BJ (cell line): ENCODE data around the gene SCFD2. TPM values are rescaled to one million over a fixed set of nuclear protein-coding genes. Genes with fewer than 3 reads are reported as not detected.

Experiments
- CTCF ChIA-PET: fragments of 350-600 bp; formaldehyde crosslinking; extraction: SDS; loops from one replicate; lab custom pipeline; 2021; ENCODE audit warnings: antibody characterized with exemption, inconsistent platforms; lab: Yijun Ruan, JAX
- POLR2A ChIA-PET: fragments of 300-600 bp; sonication (Branson Sonifier 250); formaldehyde crosslinking; extraction: SDS; loops from one replicate; lab custom pipeline; 2021; ENCODE audit warnings: antibody characterized with exemption; lab: Charles Lee
- DNase-seq: peaks from one replicate; pipeline ENCODE4 v3.0.0-alpha.2; 2011; ENCODE audit warnings: low read depth
- H3K27me3 ChIP-seq: 2 replicates; pipeline ENCODE4 v1.6.0; 2011; ENCODE audit warnings: low read length; ENCODE audit not compliant: control insufficient read depth, insufficient read depth
- H3K36me3 ChIP-seq: 2 replicates; pipeline ENCODE4 v1.5.1; 2011; ENCODE audit warnings: low read length; ENCODE audit not compliant: control insufficient read depth, insufficient read depth
- H3K4me3 ChIP-seq: 2 replicates; pipeline ENCODE4 v1.5.1; 2011; ENCODE audit warnings: low read depth, mild to moderate bottlenecking, control low read depth, low read length
- polyA plus RNA-seq: library from polyadenylated mRNA; depleted of rRNA; stranded (reverse); fragments of >200 nt; gene quantifications from 2 replicates; pipeline ENCODE4 v1.2.3, GENCODE V29; 2011
- TF ChIP-seq, protein P1 (sequence below): IDR thresholded peaks from 2 replicates; pipeline ENCODE4 v1.5.1; 2011; ENCODE audit warnings: low read depth, mild to moderate bottlenecking, control low read depth, inconsistent platforms, low read length, moderate library complexity; ENCODE audit not compliant: insufficient read depth

The SCFD2 gene
- polyA plus RNA-seq, 1 experiment = 17.4 TPM

- ChIA-PET POLR2A (interaction anchor here (0.7 kb wide), 1 partner anchor 56 kb away, joined by 3 read pairs; no protein-coding TSS in a partner anchor), CTCF (interaction anchor here (1.3 kb wide), 1 partner anchor 193 kb away, joined by 3 read pairs; no protein-coding TSS in a partner anchor)
- Histone ChIP-seq H3K27me3 (no peaks in the 10 kb centered on the region), H3K36me3 (no peaks in the 10 kb centered on the region), H3K4me3 (no peak overlapping the region)
- TF ChIP-seq, protein P1, sequence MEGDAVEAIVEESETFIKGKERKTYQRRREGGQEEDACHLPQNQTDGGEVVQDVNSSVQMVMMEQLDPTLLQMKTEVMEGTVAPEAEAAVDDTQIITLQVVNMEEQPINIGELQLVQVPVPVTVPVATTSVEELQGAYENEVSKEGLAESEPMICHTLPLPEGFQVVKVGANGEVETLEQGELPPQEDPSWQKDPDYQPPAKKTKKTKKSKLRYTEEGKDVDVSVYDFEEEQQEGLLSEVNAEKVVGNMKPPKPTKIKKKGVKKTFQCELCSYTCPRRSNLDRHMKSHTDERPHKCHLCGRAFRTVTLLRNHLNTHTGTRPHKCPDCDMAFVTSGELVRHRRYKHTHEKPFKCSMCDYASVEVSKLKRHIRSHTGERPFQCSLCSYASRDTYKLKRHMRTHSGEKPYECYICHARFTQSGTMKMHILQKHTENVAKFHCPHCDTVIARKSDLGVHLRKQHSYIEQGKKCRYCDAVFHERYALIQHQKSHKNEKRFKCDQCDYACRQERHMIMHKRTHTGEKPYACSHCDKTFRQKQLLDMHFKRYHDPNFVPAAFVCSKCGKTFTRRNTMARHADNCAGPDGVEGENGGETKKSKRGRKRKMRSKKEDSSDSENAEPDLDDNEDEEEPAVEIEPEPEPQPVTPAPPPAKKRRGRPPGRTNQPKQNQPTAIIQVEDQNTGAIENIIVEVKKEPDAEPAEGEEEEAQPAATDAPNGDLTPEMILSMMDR = no peak
- DNase-seq = no peak
Measured at GRCh38 chr4:53208753-53209152, 157.1 kb downstream of the SCFD2 start.

DNA sequence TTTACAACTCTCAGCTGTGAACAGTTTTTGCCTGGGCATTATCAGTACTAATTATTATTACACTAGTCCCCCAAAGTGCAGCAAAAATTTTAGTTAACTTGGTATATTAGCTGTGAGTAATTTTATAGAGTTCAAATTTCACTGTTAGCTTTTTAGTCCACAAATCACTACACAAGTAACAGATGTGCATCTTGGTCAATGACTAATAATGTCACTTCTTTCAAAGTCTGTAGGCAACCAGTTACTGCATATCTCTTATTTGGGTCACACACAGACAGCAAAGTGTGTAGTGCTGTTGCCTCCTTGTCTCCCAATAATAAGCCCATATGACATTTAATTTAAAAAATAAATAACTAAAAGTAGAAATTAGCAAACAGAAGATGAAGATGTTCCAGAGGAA lies 159.9 kb downstream of the SCFD2 start:
- no peaks in the 10 kb centered on the region for H3K36me3 ChIP-seq
- CTCF ChIA-PET = no interaction called here
- POLR2A ChIA-PET = interaction anchor here (0.6 kb wide), 1 partner anchor 11 kb away, joined by 3 read pairs; no protein-coding TSS in a partner anchor
- TF ChIP-seq, protein P1 = no peak
- H3K27me3 ChIP-seq = no peaks in the 10 kb centered on the region
- H3K4me3 ChIP-seq = no peak overlapping the region
- no peak for DNase-seq

- TF ChIP-seq, protein P1 = no peak
- Histone ChIP-seq H3K36me3 (no peaks in the 10 kb centered on the region), H3K27me3 (no peaks in the 10 kb centered on the region), H3K4me3 (no peak overlapping the region)
- no peak for DNase-seq
- ChIA-PET CTCF (interaction anchor here (1.1 to 1.3 kb wide), 2 partner anchors 162 to 1035 kb away, joined by 3 to 4 read pairs; no protein-coding TSS in a partner anchor), POLR2A (interaction anchor here (0.6 kb wide), 1 partner anchor 874 kb away, joined by 3 read pairs; no protein-coding TSS in a partner anchor)
Measured at GRCh38 chr4:53199356-53199755, 166.5 kb downstream of the SCFD2 start.

GRCh38 chr4:53197772-53198142 lies 168.1 kb downstream of the SCFD2 start:
- ChIA-PET CTCF (interaction anchor here (3.2 kb wide), 1 partner anchor 182 kb away, joined by 17 read pairs; no protein-coding TSS in a partner anchor), POLR2A (no interaction called here)
- Histone ChIP-seq H3K36me3 (no peaks in the 10 kb centered on the region), H3K27me3 (no peaks in the 10 kb centered on the region), H3K4me3 (no peak overlapping the region)
- DNase-seq = no peak
- TF ChIP-seq, protein P1 = no peak

- TF ChIP-seq, protein P1 = peak; percentile 71
- H3K4me3 ChIP-seq = peak overlapping the region; percentile 14; the same call in 1 of the 2 replicates
- POLR2A ChIA-PET = no interaction called here
Measured at GRCh38 chr4:53196882-53197771, 168.7 kb downstream of the SCFD2 start.

More at GRCh38 chr4:53196882-53197771, 168.7 kb downstream of the SCFD2 start:
- Histone ChIP-seq H3K36me3 (no peaks in the 10 kb centered on the region), H3K27me3 (no peaks in the 10 kb centered on the region)
- no peak for DNase-seq
- CTCF ChIA-PET = interaction anchor here (0.6 to 3.2 kb wide), 7 partner anchors 9 to 1035 kb away, joined by 3 to 17 read pairs (median 4); no protein-coding TSS in a partner anchor
